H1 (cell line): ENCODE data around the gene PEX16. TPM values are rescaled to one million over a fixed set of nuclear protein-coding genes. Genes with fewer than 3 reads are reported as not detected.

Source experiments
- CTCF ChIA-PET: fragments of 300-600 bp; sonication (Branson Sonifier 250); formaldehyde crosslinking; loops from one replicate; lab custom pipeline; 2021; ENCODE audit not compliant: partially characterized antibody; lab: Charles Lee
- POLR2A ChIA-PET: fragments of 300-600 bp; sonication (Branson Sonifier 250); formaldehyde crosslinking; loops from one replicate; lab custom pipeline; 2021; ENCODE audit warnings: inconsistent platforms; ENCODE audit not compliant: partially characterized antibody; lab: Charles Lee
- DNase-seq, 2 experiments: peaks; one replicate each; pipeline versions ENCODE4 v3.0.0 to v3.0.0-alpha.2; 2010 to 2022; ENCODE audit warnings: low spot score in 2 of 2, low read depth in 1 of 2, mixed read lengths in 1 of 2
- FAIRE-seq: peaks from 2 replicates; lab custom pipeline; 2011; peaks lifted over from hg19 to GRCh38; lab: Jason Lieb, UNC
- H2AFZ ChIP-seq: 2 replicates; pipeline ENCODE4 v1.8.1; 2012; ENCODE audit warnings: low read length, inconsistent platforms
- H2AK5ac ChIP-seq: 2 replicates; pipeline ENCODE4 v1.6.1; 2013; ENCODE audit warnings: low read depth, low read length
- H2BK120ac ChIP-seq: replicated peaks from 2 replicates; pipeline ENCODE3; 2013; ENCODE audit warnings: low read depth, low read length, inconsistent platforms
- H2BK12ac ChIP-seq: 2 replicates; pipeline ENCODE4 v1.6.1; 2013; ENCODE audit warnings: low read depth, low read length
- H2BK15ac ChIP-seq: 2 replicates; pipeline ENCODE4 v1.6.1; 2013; ENCODE audit warnings: low read length
- H2BK20ac ChIP-seq: 2 replicates; pipeline ENCODE4 v1.6.1; 2013; ENCODE audit warnings: low read length
- H2BK5ac ChIP-seq: 2 replicates; pipeline ENCODE4 v1.6.1; 2013; ENCODE audit warnings: low read depth, low read length
- H3K14ac ChIP-seq: 2 replicates; pipeline ENCODE4 v1.6.1; 2013; ENCODE audit warnings: inconsistent platforms; ENCODE audit not compliant: insufficient read length
- H3K18ac ChIP-seq: 2 replicates; pipeline ENCODE4 v1.6.1; 2013; ENCODE audit warnings: low read length; ENCODE audit errors: extremely low read depth
- H3K23ac ChIP-seq: 2 replicates; pipeline ENCODE4 v1.6.1; 2013; ENCODE audit warnings: inconsistent platforms; ENCODE audit not compliant: insufficient read length
- H3K23me2 ChIP-seq: 2 replicates; pipeline ENCODE4 v1.6.1; 2013; ENCODE audit warnings: low read depth, low read length
- H3K27ac ChIP-seq: 2 replicates; pipeline ENCODE4 v1.6.1; 2011; ENCODE audit warnings: low read depth, low read length, inconsistent platforms
- H3K27me3 ChIP-seq, 4 experiments: replicated peaks in 1 of 4; 1 replicate in 1 of 4; 2 replicates in 3 of 4; pipeline versions ENCODE4 v1.6.1 to v1.8.1; 2011 to 2013; ENCODE audit warnings: low read length in 3 of 4, mild to moderate bottlenecking in 3 of 4, inconsistent platforms in 2 of 4, mixed read lengths in 2 of 4, moderate library complexity in 1 of 4; ENCODE audit not compliant: control insufficient read depth in 3 of 4, insufficient read depth in 3 of 4; ENCODE audit errors: extremely low read depth in 1 of 4
- H3K36me3 ChIP-seq, 4 experiments: 2 replicates each; pipeline versions ENCODE4 v1.6.1 to v1.8.1; 2011 to 2013; ENCODE audit warnings: mild to moderate bottlenecking in 4 of 4, low read length in 3 of 4, moderate library complexity in 2 of 4, control low read depth in 1 of 4, inconsistent platforms in 1 of 4; ENCODE audit not compliant: insufficient read depth in 4 of 4, control insufficient read depth in 2 of 4
- H3K4ac ChIP-seq: replicated peaks from 2 replicates; pipeline ENCODE3; 2013; ENCODE audit warnings: low read length, low read depth, mixed read lengths, inconsistent platforms; ENCODE audit not compliant: insufficient read length
- H3K4me1 ChIP-seq, 4 experiments: replicated peaks in 1 of 4; 1 replicate in 1 of 4; 2 replicates in 3 of 4; pipeline versions ENCODE4 v1.6.1 to v1.8.1; 2011 to 2013; ENCODE audit warnings: low read length in 3 of 4, inconsistent platforms in 2 of 4, mixed read lengths in 1 of 4; ENCODE audit not compliant: insufficient read depth in 4 of 4, control insufficient read depth in 3 of 4
- H3K4me2 ChIP-seq, 2 experiments: 2 replicates each; pipeline versions ENCODE4 v1.6.1 to v1.8.1; 2011 to 2013; ENCODE audit warnings: low read depth in 2 of 2, low read length in 2 of 2, control low read depth in 1 of 2, inconsistent platforms in 1 of 2, mild to moderate bottlenecking in 1 of 2; ENCODE audit not compliant: insufficient read depth in 1 of 2
- H3K4me3 ChIP-seq, 4 experiments: fragments of 200-600, 300-600 bp in 1 of 4; sonication (generic), shearing (Covaris generic), sonication (Bioruptor Twin) in 1 of 4; 2 replicates each; pipeline versions ENCODE4 v1.5.1 to v1.8.1; 2011 to 2016; ENCODE audit warnings: low read length in 4 of 4, low read depth in 3 of 4, control low read depth in 2 of 4, inconsistent platforms in 2 of 4, mild to moderate bottlenecking in 2 of 4, mixed read lengths in 1 of 4, moderate library complexity in 1 of 4; ENCODE audit not compliant: insufficient read depth in 2 of 4; ENCODE audit errors: extremely low read depth in 1 of 4
- H3K56ac ChIP-seq: replicated peaks from 2 replicates; pipeline ENCODE3; 2013; ENCODE audit warnings: low read depth, mild to moderate bottlenecking, mixed read lengths, low read length, inconsistent platforms; ENCODE audit not compliant: insufficient read length
- H3K79me1 ChIP-seq: 2 replicates; pipeline ENCODE4 v1.6.1; 2013; ENCODE audit warnings: low read depth, low read length, control low read depth
- H3K79me2 ChIP-seq, 2 experiments: 2 replicates each; pipeline versions ENCODE4 v1.6.1 to v1.8.1; 2012 to 2013; ENCODE audit warnings: low read length in 2 of 2, mild to moderate bottlenecking in 2 of 2, inconsistent platforms in 1 of 2; ENCODE audit not compliant: insufficient read depth in 2 of 2, control insufficient read depth in 1 of 2
- H3K9ac ChIP-seq, 4 experiments: replicated peaks in 1 of 4; 1 replicate in 1 of 4; 2 replicates in 3 of 4; pipeline versions ENCODE4 v1.6.1 to v1.8.1; 2011 to 2013; ENCODE audit warnings: low read depth in 3 of 4, low read length in 3 of 4, control low read depth in 2 of 4, mild to moderate bottlenecking in 2 of 4, moderate library complexity in 2 of 4, inconsistent platforms in 1 of 4; ENCODE audit errors: extremely low read depth in 1 of 4
- H3K9me3 ChIP-seq, 2 experiments: 2 replicates each; pipeline versions ENCODE4 v1.6.1 to v1.8.1; 2012 to 2013; ENCODE audit warnings: mild to moderate bottlenecking in 2 of 2, moderate library complexity in 2 of 2, control low read depth in 1 of 2, inconsistent platforms in 1 of 2, low read depth in 1 of 2, low read length in 1 of 2, mixed read lengths in 1 of 2; ENCODE audit not compliant: insufficient read depth in 2 of 2
- H4K20me1 ChIP-seq, 2 experiments: replicated peaks in 1 of 2; 2 replicates each; pipeline versions ENCODE3 to v1.8.1; 2011 to 2013; ENCODE audit warnings: inconsistent platforms in 2 of 2, low read length in 2 of 2, mild to moderate bottlenecking in 1 of 2; ENCODE audit not compliant: insufficient read depth in 2 of 2, control insufficient read depth in 1 of 2
- H4K5ac ChIP-seq: 2 replicates; pipeline ENCODE4 v1.6.1; 2013; ENCODE audit warnings: low read length, low read depth, mixed read lengths, inconsistent platforms; ENCODE audit not compliant: insufficient read length
- H4K8ac ChIP-seq: 2 replicates; pipeline ENCODE4 v1.8.0; 2013; ENCODE audit warnings: mild to moderate bottlenecking, moderate library complexity, low read length, inconsistent platforms; ENCODE audit not compliant: insufficient read depth; ENCODE audit errors: extremely low read depth
- H4K91ac ChIP-seq: replicated peaks from 2 replicates; pipeline ENCODE3; 2013; ENCODE audit warnings: low read length, mixed read lengths, inconsistent platforms; ENCODE audit not compliant: insufficient read length
- CBX5 ChIP-seq: fragments of 300-800, 300-1000 bp; sonication (generic); IDR thresholded peaks from 2 replicates; pipeline ENCODE4 v1.7.1; 2016; ENCODE audit warnings: antibody characterized with exemption, low read length, low read depth
- CHD1 ChIP-seq: IDR thresholded peaks from 2 replicates; pipeline ENCODE4 v1.6.1; 2012; ENCODE audit warnings: low read depth, low read length, improper control_type of control experiment
- CREB1 ChIP-seq: IDR thresholded peaks from 2 replicates; pipeline ENCODE4 v1.6.1; 2012; ENCODE audit warnings: inconsistent platforms
- HDAC2 ChIP-seq, 2 experiments: fragments of 300-600 bp in 1 of 2; sonication (generic) in 1 of 2; IDR thresholded peaks; 2 replicates each; pipeline ENCODE4 v1.6.1; 2011 to 2012; ENCODE audit warnings: low read depth in 2 of 2, low read length in 2 of 2, mild to moderate bottlenecking in 2 of 2, moderate library complexity in 2 of 2, borderline replicate concordance in 1 of 2, inconsistent platforms in 1 of 2
- POLR2A ChIP-seq, 2 experiments: IDR thresholded peaks; 1 replicate in 1 of 2; 2 replicates in 1 of 2; pipeline ENCODE4 v1.6.1; 2011; ENCODE audit warnings: low read depth in 2 of 2, low read length in 2 of 2, mild to moderate bottlenecking in 2 of 2; ENCODE audit errors: control extremely low read depth in 1 of 2
- RNF2 ChIP-seq: fragments of 200-900, 300-1000 bp; sonication (generic); IDR thresholded peaks from 2 replicates; pipeline ENCODE4 v1.7.1; 2016; ENCODE audit warnings: borderline replicate concordance, low read depth, mild to moderate bottlenecking, antibody characterized with exemption, low read length; ENCODE audit not compliant: poor library complexity, severe bottlenecking; ENCODE audit errors: missing control alignments
- SIRT6 ChIP-seq: IDR thresholded peaks from one replicate; pipeline ENCODE4 v1.7.1; 2012; ENCODE audit warnings: low read length, inconsistent platforms
- TCF12 ChIP-seq: IDR thresholded peaks from 2 replicates; pipeline ENCODE4 v1.6.1; 2011; ENCODE audit warnings: low read depth, mild to moderate bottlenecking, low read length
- YY1 ChIP-seq: IDR thresholded peaks from 2 replicates; pipeline ENCODE4 v1.6.1; 2011; ENCODE audit warnings: low read depth, mild to moderate bottlenecking, low read length
- WGBS, 2 experiments: shearing (Covaris generic) in 1 of 2; methylation state at CpG; one replicate each; pipeline versions ENCODE4 v1.1.6 to v1.1.7; 2013 to 2015; ENCODE audit warnings: low lambda C conversion rate in 2 of 2, mixed read lengths in 2 of 2, inconsistent platforms in 1 of 2, low coverage in 1 of 2, missing lambda C conversion rate in 1 of 2; ENCODE audit not compliant: insufficient replicate concordance in 2 of 2, insufficient coverage in 1 of 2, insufficient read length in 1 of 2; ENCODE audit errors: extremely low coverage in 1 of 2, missing lambda C conversion rate in 1 of 2; 5-methylcytosine and 5-hydroxymethylcytosine counted together
- polyA plus RNA-seq, 7 experiments: library from polyadenylated mRNA; depleted of rRNA in 3 of 7; stranded (reverse) in 5 of 7; unstranded in 2 of 7; fragments of >200 nt in 5 of 7; fragments of 200-250 nt in 2 of 7; gene quantifications; 1 replicate in 5 of 7; 2 replicates in 1 of 7; 4 replicates in 1 of 7; pipeline versions ENCODE4 v1.2.1 to v1.2.3, GENCODE V29; 2011 to 2013; ENCODE audit warnings: missing spikeins in 2 of 7, mixed read lengths in 2 of 7
- total RNA-seq: library from RNA; stranded (reverse); fragmentation: NEBNext Ultra II Directional; extraction: Animal tissue kit (Norgen Biotek cat#: 25700); gene quantifications from 2 replicates; pipeline ENCODE4 v1.2.1, GENCODE V29; 2021
- TF ChIP-seq, protein P1 (sequence below): IDR thresholded peaks from 2 replicates; pipeline ENCODE4 v1.6.1; 2011; ENCODE audit warnings: low read length, improper control_type of control experiment
- TF ChIP-seq, protein P2 (sequence below): IDR thresholded peaks from 2 replicates; pipeline ENCODE4 v1.6.1; 2012; ENCODE audit warnings: low read length, inconsistent platforms

Gene PEX16
- total and polyA plus RNA-seq, 2 of the 8 experiments (the other 6 are each of a cell fraction or from before 2014, with no cell fraction given): 29.2 to 36.0 TPM

DNA sequence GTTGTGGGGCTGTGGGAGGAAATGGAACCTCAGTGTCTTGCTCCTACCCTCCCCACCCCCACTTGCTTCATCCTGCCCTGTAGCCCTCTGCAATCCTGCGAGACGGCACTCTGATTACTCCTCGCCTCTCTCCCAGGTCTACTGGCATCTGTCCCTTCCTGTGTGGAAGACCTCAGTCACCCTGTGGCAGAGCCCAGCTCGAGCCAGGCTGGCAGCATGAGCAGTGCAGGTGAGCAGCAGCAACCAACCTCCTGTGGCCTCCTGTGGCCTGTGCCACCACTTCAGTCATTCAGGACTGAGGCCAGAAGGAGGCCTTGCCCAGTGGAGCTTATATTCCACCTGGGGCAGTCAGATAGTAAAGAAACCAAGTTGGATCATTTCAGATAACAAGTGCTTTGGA is 47.0 kb downstream of the PEX16 start:
- CTCF ChIA-PET: interaction anchor here (0.6 to 6.3 kb wide), 12 partner anchors 11 to 426 kb away, joined by 3 to 90 read pairs (median 10); no protein-coding TSS in a partner anchor
- Histone ChIP-seq H4K91ac (no peak overlapping the region), H4K20me1 (peaks cover 0 to 2% of the 10 kb centered on the region in 2 experiments), H3K4me1 (peaks cover 3 to 8% (median 4%) of the 10 kb centered on the region in 4 experiments; a peak in 6 of 7 replicates), H3K79me1 (no peaks in the 10 kb centered on the region; the same call in 1 of the 2 replicates), H2BK20ac (no peak overlapping the region), H2AK5ac (no peak overlapping the region), H3K9me3 (no peaks in the 10 kb centered on the region), H4K8ac (no peak overlapping the region), H3K23ac (no peak overlapping the region), H3K9ac (no peak overlapping the region), H3K18ac (no peak overlapping the region), H2BK5ac (no peak overlapping the region), H3K14ac (no peak overlapping the region), H3K4me3 (no peak overlapping the region), H3K4me2 (no peak overlapping the region), H2BK120ac (no peak overlapping the region), H3K56ac (no peak overlapping the region), H4K5ac (no peak overlapping the region), H3K27ac (no peak overlapping the region), H3K36me3 (peaks cover 5 to 15% (median 10%) of the 10 kb centered on the region in 4 experiments; a peak in 5 of 8 replicates), H3K23me2 (no peaks in the 10 kb centered on the region), H2AFZ (no peak overlapping the region), H2BK12ac (no peak overlapping the region), H3K27me3 (no peaks in the 10 kb centered on the region), H3K79me2 (no peaks in the 10 kb centered on the region), H3K4ac (no peak overlapping the region), H2BK15ac (no peak overlapping the region)
- POLR2A ChIA-PET: interaction anchor here (0.6 to 2.5 kb wide), 3 partner anchors 8 to 35 kb away, joined by 3 to 9 read pairs (median 7); no protein-coding TSS in a partner anchor
- FAIRE-seq (no peak), DNase-seq (no peak)
- WGBS, 2 experiments: 89% methylated on average over 4 of the region's 4 CpGs; no CpG with 5 or more reads in 1 of the 2 experiments
- no peak for TF ChIP-seq SIRT6
- TF ChIP-seq, protein P1, sequence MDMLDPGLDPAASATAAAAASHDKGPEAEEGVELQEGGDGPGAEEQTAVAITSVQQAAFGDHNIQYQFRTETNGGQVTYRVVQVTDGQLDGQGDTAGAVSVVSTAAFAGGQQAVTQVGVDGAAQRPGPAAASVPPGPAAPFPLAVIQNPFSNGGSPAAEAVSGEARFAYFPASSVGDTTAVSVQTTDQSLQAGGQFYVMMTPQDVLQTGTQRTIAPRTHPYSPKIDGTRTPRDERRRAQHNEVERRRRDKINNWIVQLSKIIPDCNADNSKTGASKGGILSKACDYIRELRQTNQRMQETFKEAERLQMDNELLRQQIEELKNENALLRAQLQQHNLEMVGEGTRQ: no peak
- TF ChIP-seq, protein P2, sequence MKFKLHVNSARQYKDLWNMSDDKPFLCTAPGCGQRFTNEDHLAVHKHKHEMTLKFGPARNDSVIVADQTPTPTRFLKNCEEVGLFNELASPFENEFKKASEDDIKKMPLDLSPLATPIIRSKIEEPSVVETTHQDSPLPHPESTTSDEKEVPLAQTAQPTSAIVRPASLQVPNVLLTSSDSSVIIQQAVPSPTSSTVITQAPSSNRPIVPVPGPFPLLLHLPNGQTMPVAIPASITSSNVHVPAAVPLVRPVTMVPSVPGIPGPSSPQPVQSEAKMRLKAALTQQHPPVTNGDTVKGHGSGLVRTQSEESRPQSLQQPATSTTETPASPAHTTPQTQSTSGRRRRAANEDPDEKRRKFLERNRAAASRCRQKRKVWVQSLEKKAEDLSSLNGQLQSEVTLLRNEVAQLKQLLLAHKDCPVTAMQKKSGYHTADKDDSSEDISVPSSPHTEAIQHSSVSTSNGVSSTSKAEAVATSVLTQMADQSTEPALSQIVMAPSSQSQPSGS: no peak
- no peak for TF ChIP-seq RNF2
- TF ChIP-seq TCF12: no peak
- TF ChIP-seq CHD1: no peak
- TF ChIP-seq CREB1: no peak
- no peak for TF ChIP-seq HDAC2 (IDR thresholded peaks at IDR 0.05; ENCODE audit: borderline replicate concordance in 1 of 2, low read depth in 2 of 2, low read length in 2 of 2)
- TF ChIP-seq CBX5: no peak
- TF ChIP-seq POLR2A (IDR thresholded peaks at IDR 0.05; ENCODE audit: control extremely low read depth in 1 of 2, low read depth in 2 of 2, low read length in 2 of 2): no peak
- TF ChIP-seq YY1: no peak
